IMR-90 (cell line): ENCODE data around the gene EFNA5. TPM values are rescaled to one million over a fixed set of nuclear protein-coding genes. Genes with fewer than 3 reads are reported as not detected.

ENCODE experiments used
- ATAC-seq: fragments of 200-7000 bp; cut with Tn5 transposase; 2 replicates; pipeline ENCODE4 v1.9.1; 2020; ENCODE audit warnings: low read depth, mild to moderate bottlenecking, moderate library complexity
- BruUV-seq: library from RNA; stranded (reverse); fragments of 400-500 nt; replicated peaks from 2 replicates; lab custom pipeline; 2021; lab: Mats Ljungman, UMichigan
- CTCF ChIA-PET: fragments of 300-600 bp; formaldehyde crosslinking; extraction: SDS; loops from one replicate; lab custom pipeline; 2021; ENCODE audit warnings: antibody characterized with exemption; lab: Yijun Ruan, JAX
- POLR2A ChIA-PET: fragments of 300-600 bp; sonication (Branson Sonifier 250); formaldehyde crosslinking; loops from one replicate; lab custom pipeline; 2022; ENCODE audit warnings: antibody characterized with exemption; ENCODE audit not compliant: unreplicated experiment; lab: Charles Lee
- DNase-seq: peaks from one replicate; pipeline ENCODE4 v3.0.0; 2013
- H2AFZ ChIP-seq: replicated peaks from 2 replicates; pipeline ENCODE3; 2013; ENCODE audit warnings: low read length, mild to moderate bottlenecking; ENCODE audit not compliant: poor library complexity
- H2AK5ac ChIP-seq: 2 replicates; pipeline ENCODE4 v1.6.1; 2013; ENCODE audit warnings: low read depth, low read length, inconsistent platforms
- H2AK9ac ChIP-seq: replicated peaks from 2 replicates; pipeline ENCODE3; 2013; ENCODE audit warnings: mild to moderate bottlenecking, low read depth, low read length, moderate library complexity; ENCODE audit not compliant: poor library complexity
- H2BK120ac ChIP-seq: 2 replicates; pipeline ENCODE4 v1.6.1; 2013; ENCODE audit warnings: low read depth, low read length, inconsistent platforms
- H2BK15ac ChIP-seq: 3 replicates; pipeline ENCODE4 v1.6.1; 2013; ENCODE audit warnings: low read depth, low read length, inconsistent platforms
- H2BK20ac ChIP-seq: 2 replicates; pipeline ENCODE4 v1.6.1; 2013; ENCODE audit warnings: low read depth, mild to moderate bottlenecking, inconsistent platforms, low read length, moderate library complexity
- H2BK5ac ChIP-seq: 2 replicates; pipeline ENCODE4 v1.6.1; 2013; ENCODE audit warnings: mild to moderate bottlenecking, low read depth, low read length, inconsistent platforms; ENCODE audit not compliant: poor library complexity, severe bottlenecking
- H3K14ac ChIP-seq: replicated peaks from 2 replicates; pipeline ENCODE4 v1.6.1; 2013; ENCODE audit warnings: low read depth, low read length, inconsistent platforms
- H3K18ac ChIP-seq: 2 replicates; pipeline ENCODE4 v1.6.1; 2013; ENCODE audit warnings: low read depth, low read length, control low read depth
- H3K23ac ChIP-seq: 2 replicates; pipeline ENCODE4 v1.6.1; 2013; ENCODE audit warnings: low read depth, low read length, inconsistent platforms
- H3K27ac ChIP-seq: 2 replicates; pipeline ENCODE4 v1.5.1; 2013; ENCODE audit warnings: mild to moderate bottlenecking, control low read depth, low read length; ENCODE audit not compliant: insufficient read depth
- H3K27me3 ChIP-seq: 2 replicates; pipeline ENCODE4 v1.6.1; 2013; ENCODE audit warnings: low read length; ENCODE audit not compliant: control insufficient read depth, insufficient read depth
- H3K36me3 ChIP-seq: 2 replicates; pipeline ENCODE4 v1.6.1; 2013; ENCODE audit warnings: low read length, mixed read lengths; ENCODE audit not compliant: control insufficient read depth, insufficient read depth
- H3K4ac ChIP-seq: 2 replicates; pipeline ENCODE4 v1.6.1; 2013; ENCODE audit warnings: low read depth, low read length, inconsistent platforms
- H3K4me1 ChIP-seq: 2 replicates; pipeline ENCODE4 v1.6.1; 2013; ENCODE audit warnings: low read length, mixed read lengths; ENCODE audit not compliant: control insufficient read depth, insufficient read depth
- H3K4me2 ChIP-seq: 2 replicates; pipeline ENCODE4 v1.6.1; 2013; ENCODE audit warnings: low read depth, mild to moderate bottlenecking, control low read depth, low read length, moderate library complexity
- H3K4me3 ChIP-seq: 2 replicates; pipeline ENCODE4 v1.5.1; 2013; ENCODE audit warnings: low read depth, mild to moderate bottlenecking, control low read depth, low read length, moderate library complexity; ENCODE audit not compliant: insufficient read depth
- H3K56ac ChIP-seq: 2 replicates; pipeline ENCODE4 v1.6.1; 2013; ENCODE audit warnings: low read length, inconsistent platforms; ENCODE audit not compliant: insufficient read depth; ENCODE audit errors: extremely low read depth
- H3K79me1 ChIP-seq, 2 experiments: 2 replicates each; pipeline ENCODE4 v1.6.1; 2013; ENCODE audit warnings: low read length in 2 of 2, inconsistent platforms in 1 of 2, low read depth in 1 of 2
- H3K9ac ChIP-seq: 2 replicates; pipeline ENCODE4 v1.6.1; 2013; ENCODE audit warnings: low read depth, low read length, control low read depth
- H3K9me1 ChIP-seq: 2 replicates; pipeline ENCODE4 v1.6.1; 2013; ENCODE audit warnings: low read length, inconsistent platforms; ENCODE audit not compliant: insufficient read depth
- H3K9me3 ChIP-seq: 2 replicates; pipeline ENCODE4 v1.6.1; 2013; ENCODE audit warnings: low read length; ENCODE audit not compliant: control insufficient read depth, insufficient read depth
- H4K20me1 ChIP-seq: 2 replicates; pipeline ENCODE4 v1.6.1; 2013; ENCODE audit warnings: low read length, inconsistent platforms; ENCODE audit not compliant: insufficient read depth
- H4K5ac ChIP-seq: 2 replicates; pipeline ENCODE4 v1.6.1; 2013; ENCODE audit warnings: mild to moderate bottlenecking, low read depth, low read length, control low read depth
- H4K8ac ChIP-seq, 2 experiments: 2 replicates each; pipeline ENCODE4 v1.6.1; 2013; ENCODE audit warnings: low read depth in 2 of 2, low read length in 2 of 2, control low read depth in 1 of 2, inconsistent platforms in 1 of 2
- H4K91ac ChIP-seq: 2 replicates; pipeline ENCODE4 v1.6.1; 2013; ENCODE audit warnings: low read depth, low read length, inconsistent platforms; ENCODE audit not compliant: insufficient read depth
- BHLHE40 ChIP-seq: fragments of 150-350 bp; IDR thresholded peaks from 2 replicates; pipeline ENCODE4 v1.6.1; 2016; ENCODE audit warnings: mild to moderate bottlenecking, low read depth, low read length
- CEBPB ChIP-seq: IDR thresholded peaks from 2 replicates; pipeline ENCODE4 v1.6.1; 2012; ENCODE audit warnings: low read depth, low read length, improper control_type of control experiment
- CHD1 ChIP-seq: IDR thresholded peaks from 2 replicates; pipeline ENCODE4 v1.6.1; 2012; ENCODE audit warnings: low read depth, low read length, improper control_type of control experiment
- FOS ChIP-seq: fragments of 150-350 bp; IDR thresholded peaks from 2 replicates; pipeline ENCODE4 v1.6.1; 2016; ENCODE audit warnings: low read depth, low read length
- MAFK ChIP-seq: IDR thresholded peaks from 2 replicates; pipeline ENCODE4 v1.6.1; 2012; ENCODE audit warnings: low read depth, low read length, improper control_type of control experiment
- MAZ ChIP-seq: IDR thresholded peaks from 2 replicates; pipeline ENCODE4 v1.6.1; 2012; ENCODE audit warnings: low read depth, mild to moderate bottlenecking, low read length, improper control_type of control experiment, moderate library complexity, borderline replicate concordance
- MXI1 ChIP-seq: IDR thresholded peaks from 2 replicates; pipeline ENCODE4 v1.6.1; 2012; ENCODE audit warnings: low read depth, mild to moderate bottlenecking, low read length, moderate library complexity, borderline replicate concordance
- NFE2L2 ChIP-seq: fragments of 150-350 bp; IDR thresholded peaks from 2 replicates; pipeline ENCODE4 v1.6.1; 2016; ENCODE audit warnings: low read depth, mild to moderate bottlenecking, low read length
- POLR2A ChIP-seq: IDR thresholded peaks from 2 replicates; pipeline ENCODE4 v1.6.1; 2012; ENCODE audit warnings: mild to moderate bottlenecking, low read depth, low read length
- RAD21 ChIP-seq: IDR thresholded peaks from 2 replicates; pipeline ENCODE4 v1.6.1; 2012; ENCODE audit warnings: low read length, improper control_type of control experiment
- RFX5 ChIP-seq: IDR thresholded peaks from 2 replicates; pipeline ENCODE4 v1.8.0; 2012; ENCODE audit warnings: low read depth, mild to moderate bottlenecking, low read length, moderate library complexity
- WGBS, 2 experiments: methylation state at CpG; one replicate each; pipeline versions ENCODE4 v1.1.5 to v1.1.7; 2013; ENCODE audit warnings: missing lambda C conversion rate in 2 of 2; ENCODE audit not compliant: insufficient read length in 1 of 2; ENCODE audit errors: extremely low coverage in 2 of 2; 5-methylcytosine and 5-hydroxymethylcytosine counted together
- dilution Hi-C: fragments of 300-500 bp; cut with HindIII; formaldehyde crosslinking; loops from one replicate; pipeline ENCODE4 v1.14.3; 2018; ENCODE audit warnings: low sequenced_read_pairs; ENCODE audit not compliant: unreplicated experiment
- in situ Hi-C: fragments of 300-500 bp; cut with MboI; formaldehyde crosslinking; loops from 3 replicates; pipeline ENCODE4 v1.14.3; 2019; ENCODE audit warnings: low sequenced_read_pairs, inconsistent platforms, mixed read lengths
- intact Hi-C: fragments of 100-400 bp; cut with micrococcal nuclease; formaldehyde crosslinking; loops from 2 replicates; pipeline ENCODE4 v1.10.0; 2022
- polyA plus RNA-seq, 3 experiments: library from polyadenylated mRNA; depleted of rRNA; stranded (reverse); fragments of >200 nt; gene quantifications; 2 replicates each; pipeline ENCODE4 v1.2.3, GENCODE V29; 2012; ENCODE audit warnings: low replicate concordance in 1 of 3
- total RNA-seq: library from RNA; depleted of rRNA; stranded (reverse); fragments of >200 nt; gene quantifications from 2 replicates; pipeline ENCODE4 v1.2.3, GENCODE V29; 2012
- TF ChIP-seq, protein P1 (sequence below): fragments of 150-350 bp; IDR thresholded peaks from 2 replicates; pipeline ENCODE4 v1.6.1; 2017; ENCODE audit warnings: mild to moderate bottlenecking, antibody characterized with exemption, low read length, low read depth
- TF ChIP-seq, protein P2 (sequence below): conservative IDR thresholded peaks from 2 replicates; pipeline ENCODE4 v1.5.1; 2012; ENCODE audit warnings: mild to moderate bottlenecking, low read depth, low read length, improper control_type of control experiment

Gene EFNA5
- total and polyA plus RNA-seq, 2 of the 4 experiments (the other 2 are of a cell fraction) = 1.5 to 1.6 TPM

- H3K9me3 ChIP-seq = no peaks in the 10 kb centered on the region
- no peak overlapping the region for H3K56ac ChIP-seq
- ChIA-PET CTCF (no interaction called here), POLR2A (no interaction called here)
- H3K4me1 ChIP-seq = no peaks in the 10 kb centered on the region
- H4K91ac ChIP-seq = no peak overlapping the region
- no peak overlapping the region for H4K5ac ChIP-seq
- no peak overlapping the region for H3K4me2 ChIP-seq
- peaks cover 0 to 3% of the 10 kb centered on the region in 2 experiments; a peak in 2 of 4 replicates for H3K79me1 ChIP-seq
- DNase-seq (no peak), ATAC-seq (no peak)
- no peak overlapping the region for H2BK20ac ChIP-seq
- no peak overlapping the region for H3K9ac ChIP-seq
- no peak overlapping the region for H2AK5ac ChIP-seq
- H2AFZ ChIP-seq = no peak overlapping the region
- H3K18ac ChIP-seq = no peak overlapping the region
- H2BK120ac ChIP-seq = no peak overlapping the region
- no peak overlapping the region for H3K27ac ChIP-seq
- H3K14ac ChIP-seq = no peak overlapping the region
- H2BK15ac ChIP-seq = no peak overlapping the region
- BruUV-seq = no TSS peak
- TF ChIP-seq CHD1 = no peak
- no peak for TF ChIP-seq RAD21
- TF ChIP-seq MAFK = no peak
- no peak for TF ChIP-seq FOS
- no peak for TF ChIP-seq POLR2A
- no peak for TF ChIP-seq RFX5
- no peak for TF ChIP-seq BHLHE40
- TF ChIP-seq, protein P1, sequence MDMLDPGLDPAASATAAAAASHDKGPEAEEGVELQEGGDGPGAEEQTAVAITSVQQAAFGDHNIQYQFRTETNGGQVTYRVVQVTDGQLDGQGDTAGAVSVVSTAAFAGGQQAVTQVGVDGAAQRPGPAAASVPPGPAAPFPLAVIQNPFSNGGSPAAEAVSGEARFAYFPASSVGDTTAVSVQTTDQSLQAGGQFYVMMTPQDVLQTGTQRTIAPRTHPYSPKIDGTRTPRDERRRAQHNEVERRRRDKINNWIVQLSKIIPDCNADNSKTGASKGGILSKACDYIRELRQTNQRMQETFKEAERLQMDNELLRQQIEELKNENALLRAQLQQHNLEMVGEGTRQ = no peak
- TF ChIP-seq, protein P2, sequence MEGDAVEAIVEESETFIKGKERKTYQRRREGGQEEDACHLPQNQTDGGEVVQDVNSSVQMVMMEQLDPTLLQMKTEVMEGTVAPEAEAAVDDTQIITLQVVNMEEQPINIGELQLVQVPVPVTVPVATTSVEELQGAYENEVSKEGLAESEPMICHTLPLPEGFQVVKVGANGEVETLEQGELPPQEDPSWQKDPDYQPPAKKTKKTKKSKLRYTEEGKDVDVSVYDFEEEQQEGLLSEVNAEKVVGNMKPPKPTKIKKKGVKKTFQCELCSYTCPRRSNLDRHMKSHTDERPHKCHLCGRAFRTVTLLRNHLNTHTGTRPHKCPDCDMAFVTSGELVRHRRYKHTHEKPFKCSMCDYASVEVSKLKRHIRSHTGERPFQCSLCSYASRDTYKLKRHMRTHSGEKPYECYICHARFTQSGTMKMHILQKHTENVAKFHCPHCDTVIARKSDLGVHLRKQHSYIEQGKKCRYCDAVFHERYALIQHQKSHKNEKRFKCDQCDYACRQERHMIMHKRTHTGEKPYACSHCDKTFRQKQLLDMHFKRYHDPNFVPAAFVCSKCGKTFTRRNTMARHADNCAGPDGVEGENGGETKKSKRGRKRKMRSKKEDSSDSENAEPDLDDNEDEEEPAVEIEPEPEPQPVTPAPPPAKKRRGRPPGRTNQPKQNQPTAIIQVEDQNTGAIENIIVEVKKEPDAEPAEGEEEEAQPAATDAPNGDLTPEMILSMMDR = no peak
- TF ChIP-seq CEBPB = no peak
- no peak for TF ChIP-seq NFE2L2
- TF ChIP-seq MAZ = no peak
- TF ChIP-seq MXI1 = no peak
- dilution Hi-C loops = no loop called here
- in situ Hi-C loops = no loop called here
- no peaks in the 10 kb centered on the region for H3K36me3 ChIP-seq
- no peak overlapping the region for H3K4me3 ChIP-seq
- no peak overlapping the region for H3K4ac ChIP-seq
- no peaks in the 10 kb centered on the region for H3K27me3 ChIP-seq
- no peak overlapping the region for H2AK9ac ChIP-seq
- no peaks in the 10 kb centered on the region for H3K9me1 ChIP-seq
- H4K8ac ChIP-seq = no peak overlapping the region
- H3K23ac ChIP-seq = no peak overlapping the region
- 83% methylated on average over 1 of the region's 5 CpGs; no CpG with 5 or more reads in 1 of the 2 experiments for WGBS, 2 experiments
- no peak overlapping the region for H2BK5ac ChIP-seq
- no peaks in the 10 kb centered on the region for H4K20me1 ChIP-seq
- intact Hi-C loops = no loop called here
These were observed 12.2 kb downstream of the EFNA5 start for GRCh38 chr5:107658528-107658927.
